H1 (cell line): ENCODE data around the gene TNS3. TPM values are rescaled to one million over a fixed set of nuclear protein-coding genes. Genes with fewer than 3 reads are reported as not detected.

Experiments used
- CTCF ChIA-PET: fragments of 300-600 bp; sonication (Branson Sonifier 250); formaldehyde crosslinking; loops from one replicate; lab custom pipeline; 2021; ENCODE audit not compliant: partially characterized antibody; lab: Charles Lee
- POLR2A ChIA-PET: fragments of 300-600 bp; sonication (Branson Sonifier 250); formaldehyde crosslinking; loops from one replicate; lab custom pipeline; 2021; ENCODE audit warnings: inconsistent platforms; ENCODE audit not compliant: partially characterized antibody; lab: Charles Lee
- DNase-seq, 2 experiments: peaks; one replicate each; pipeline versions ENCODE4 v3.0.0 to v3.0.0-alpha.2; 2010 to 2022; ENCODE audit warnings: low spot score in 2 of 2, low read depth in 1 of 2, mixed read lengths in 1 of 2
- FAIRE-seq: peaks from 2 replicates; lab custom pipeline; 2011; peaks lifted over from hg19 to GRCh38; lab: Jason Lieb, UNC
- H2AFZ ChIP-seq: 2 replicates; pipeline ENCODE4 v1.8.1; 2012; ENCODE audit warnings: low read length, inconsistent platforms
- H2AK5ac ChIP-seq: 2 replicates; pipeline ENCODE4 v1.6.1; 2013; ENCODE audit warnings: low read depth, low read length
- H2BK120ac ChIP-seq: replicated peaks from 2 replicates; pipeline ENCODE3; 2013; ENCODE audit warnings: low read depth, low read length, inconsistent platforms
- H2BK12ac ChIP-seq: 2 replicates; pipeline ENCODE4 v1.6.1; 2013; ENCODE audit warnings: low read depth, low read length
- H2BK15ac ChIP-seq: 2 replicates; pipeline ENCODE4 v1.6.1; 2013; ENCODE audit warnings: low read length
- H2BK20ac ChIP-seq: 2 replicates; pipeline ENCODE4 v1.6.1; 2013; ENCODE audit warnings: low read length
- H2BK5ac ChIP-seq: 2 replicates; pipeline ENCODE4 v1.6.1; 2013; ENCODE audit warnings: low read depth, low read length
- H3K14ac ChIP-seq: 2 replicates; pipeline ENCODE4 v1.6.1; 2013; ENCODE audit warnings: inconsistent platforms; ENCODE audit not compliant: insufficient read length
- H3K18ac ChIP-seq: 2 replicates; pipeline ENCODE4 v1.6.1; 2013; ENCODE audit warnings: low read length; ENCODE audit errors: extremely low read depth
- H3K23ac ChIP-seq: 2 replicates; pipeline ENCODE4 v1.6.1; 2013; ENCODE audit warnings: inconsistent platforms; ENCODE audit not compliant: insufficient read length
- H3K23me2 ChIP-seq: 2 replicates; pipeline ENCODE4 v1.6.1; 2013; ENCODE audit warnings: low read depth, low read length
- H3K27ac ChIP-seq: 2 replicates; pipeline ENCODE4 v1.6.1; 2011; ENCODE audit warnings: low read depth, low read length, inconsistent platforms
- H3K27me3 ChIP-seq, 4 experiments: replicated peaks in 1 of 4; 1 replicate in 1 of 4; 2 replicates in 3 of 4; pipeline versions ENCODE4 v1.6.1 to v1.8.1; 2011 to 2013; ENCODE audit warnings: low read length in 3 of 4, mild to moderate bottlenecking in 3 of 4, inconsistent platforms in 2 of 4, mixed read lengths in 2 of 4, moderate library complexity in 1 of 4; ENCODE audit not compliant: control insufficient read depth in 3 of 4, insufficient read depth in 3 of 4; ENCODE audit errors: extremely low read depth in 1 of 4
- H3K36me3 ChIP-seq, 4 experiments: 2 replicates each; pipeline versions ENCODE4 v1.6.1 to v1.8.1; 2011 to 2013; ENCODE audit warnings: mild to moderate bottlenecking in 4 of 4, low read length in 3 of 4, moderate library complexity in 2 of 4, control low read depth in 1 of 4, inconsistent platforms in 1 of 4; ENCODE audit not compliant: insufficient read depth in 4 of 4, control insufficient read depth in 2 of 4
- H3K4ac ChIP-seq: replicated peaks from 2 replicates; pipeline ENCODE3; 2013; ENCODE audit warnings: low read length, low read depth, mixed read lengths, inconsistent platforms; ENCODE audit not compliant: insufficient read length
- H3K4me1 ChIP-seq, 4 experiments: replicated peaks in 1 of 4; 1 replicate in 1 of 4; 2 replicates in 3 of 4; pipeline versions ENCODE4 v1.6.1 to v1.8.1; 2011 to 2013; ENCODE audit warnings: low read length in 3 of 4, inconsistent platforms in 2 of 4, mixed read lengths in 1 of 4; ENCODE audit not compliant: insufficient read depth in 4 of 4, control insufficient read depth in 3 of 4
- H3K4me2 ChIP-seq, 2 experiments: 2 replicates each; pipeline versions ENCODE4 v1.6.1 to v1.8.1; 2011 to 2013; ENCODE audit warnings: low read depth in 2 of 2, low read length in 2 of 2, control low read depth in 1 of 2, inconsistent platforms in 1 of 2, mild to moderate bottlenecking in 1 of 2; ENCODE audit not compliant: insufficient read depth in 1 of 2
- H3K4me3 ChIP-seq, 4 experiments: fragments of 200-600, 300-600 bp in 1 of 4; sonication (generic), shearing (Covaris generic), sonication (Bioruptor Twin) in 1 of 4; 2 replicates each; pipeline versions ENCODE4 v1.5.1 to v1.8.1; 2011 to 2016; ENCODE audit warnings: low read length in 4 of 4, low read depth in 3 of 4, control low read depth in 2 of 4, inconsistent platforms in 2 of 4, mild to moderate bottlenecking in 2 of 4, mixed read lengths in 1 of 4, moderate library complexity in 1 of 4; ENCODE audit not compliant: insufficient read depth in 2 of 4; ENCODE audit errors: extremely low read depth in 1 of 4
- H3K56ac ChIP-seq: replicated peaks from 2 replicates; pipeline ENCODE3; 2013; ENCODE audit warnings: low read depth, mild to moderate bottlenecking, mixed read lengths, low read length, inconsistent platforms; ENCODE audit not compliant: insufficient read length
- H3K79me1 ChIP-seq: 2 replicates; pipeline ENCODE4 v1.6.1; 2013; ENCODE audit warnings: low read depth, low read length, control low read depth
- H3K79me2 ChIP-seq, 2 experiments: 2 replicates each; pipeline versions ENCODE4 v1.6.1 to v1.8.1; 2012 to 2013; ENCODE audit warnings: low read length in 2 of 2, mild to moderate bottlenecking in 2 of 2, inconsistent platforms in 1 of 2; ENCODE audit not compliant: insufficient read depth in 2 of 2, control insufficient read depth in 1 of 2
- H3K9ac ChIP-seq, 4 experiments: replicated peaks in 1 of 4; 1 replicate in 1 of 4; 2 replicates in 3 of 4; pipeline versions ENCODE4 v1.6.1 to v1.8.1; 2011 to 2013; ENCODE audit warnings: low read depth in 3 of 4, low read length in 3 of 4, control low read depth in 2 of 4, mild to moderate bottlenecking in 2 of 4, moderate library complexity in 2 of 4, inconsistent platforms in 1 of 4; ENCODE audit errors: extremely low read depth in 1 of 4
- H3K9me3 ChIP-seq, 2 experiments: 2 replicates each; pipeline versions ENCODE4 v1.6.1 to v1.8.1; 2012 to 2013; ENCODE audit warnings: mild to moderate bottlenecking in 2 of 2, moderate library complexity in 2 of 2, control low read depth in 1 of 2, inconsistent platforms in 1 of 2, low read depth in 1 of 2, low read length in 1 of 2, mixed read lengths in 1 of 2; ENCODE audit not compliant: insufficient read depth in 2 of 2
- H4K20me1 ChIP-seq, 2 experiments: replicated peaks in 1 of 2; 2 replicates each; pipeline versions ENCODE3 to v1.8.1; 2011 to 2013; ENCODE audit warnings: inconsistent platforms in 2 of 2, low read length in 2 of 2, mild to moderate bottlenecking in 1 of 2; ENCODE audit not compliant: insufficient read depth in 2 of 2, control insufficient read depth in 1 of 2
- H4K5ac ChIP-seq: 2 replicates; pipeline ENCODE4 v1.6.1; 2013; ENCODE audit warnings: low read length, low read depth, mixed read lengths, inconsistent platforms; ENCODE audit not compliant: insufficient read length
- H4K8ac ChIP-seq: 2 replicates; pipeline ENCODE4 v1.8.0; 2013; ENCODE audit warnings: mild to moderate bottlenecking, moderate library complexity, low read length, inconsistent platforms; ENCODE audit not compliant: insufficient read depth; ENCODE audit errors: extremely low read depth
- H4K91ac ChIP-seq: replicated peaks from 2 replicates; pipeline ENCODE3; 2013; ENCODE audit warnings: low read length, mixed read lengths, inconsistent platforms; ENCODE audit not compliant: insufficient read length
- BACH1 ChIP-seq: IDR thresholded peaks from 2 replicates; pipeline ENCODE4 v1.6.1; 2012; ENCODE audit warnings: low read length, improper control_type of control experiment
- EZH2 ChIP-seq: fragments of 200-600 bp; sonication (generic); IDR thresholded peaks from 2 replicates; pipeline ENCODE4 v1.7.1; 2012; ENCODE audit warnings: low read depth, mild to moderate bottlenecking, moderate library complexity, low read length, inconsistent platforms; ENCODE audit not compliant: severe bottlenecking
- GTF2F1 ChIP-seq: IDR thresholded peaks from 2 replicates; pipeline ENCODE4 v1.6.1; 2012; ENCODE audit warnings: low read depth, low read length, improper control_type of control experiment, borderline replicate concordance
- HDAC6 ChIP-seq: IDR thresholded peaks from one replicate; pipeline ENCODE4 v1.7.1; 2012; ENCODE audit warnings: low read depth, mild to moderate bottlenecking, inconsistent platforms, low read length, moderate library complexity
- JUN ChIP-seq: IDR thresholded peaks from 2 replicates; pipeline ENCODE4 v1.6.1; 2011; ENCODE audit warnings: low read depth, mild to moderate bottlenecking, improper control_type of control experiment, low read length
- NRF1 ChIP-seq: IDR thresholded peaks from 2 replicates; pipeline ENCODE4 v1.6.1; 2011; ENCODE audit warnings: mild to moderate bottlenecking, low read depth, low read length, improper control_type of control experiment
- POLR2A ChIP-seq, 2 experiments: IDR thresholded peaks; 1 replicate in 1 of 2; 2 replicates in 1 of 2; pipeline ENCODE4 v1.6.1; 2011; ENCODE audit warnings: low read depth in 2 of 2, low read length in 2 of 2, mild to moderate bottlenecking in 2 of 2; ENCODE audit errors: control extremely low read depth in 1 of 2
- RXRA ChIP-seq: IDR thresholded peaks from 2 replicates; pipeline ENCODE4 v1.6.1; 2011; ENCODE audit warnings: low read depth, mild to moderate bottlenecking, low read length, moderate library complexity; ENCODE audit not compliant: insufficient read depth
- SAP30 ChIP-seq: fragments of 300-600 bp; sonication (generic); IDR thresholded peaks from 2 replicates; pipeline ENCODE4 v1.7.1; 2012; ENCODE audit warnings: low read length, moderate library complexity, mild to moderate bottlenecking, inconsistent platforms; ENCODE audit not compliant: insufficient read depth, insufficient replicate concordance
- SP2 ChIP-seq: IDR thresholded peaks from 2 replicates; pipeline ENCODE4 v1.6.1; 2012; ENCODE audit warnings: mild to moderate bottlenecking, low read length, inconsistent platforms
- SP4 ChIP-seq: IDR thresholded peaks from 2 replicates; pipeline ENCODE4 v1.6.1; 2012; ENCODE audit warnings: low read length, inconsistent platforms
- TEAD4 ChIP-seq: IDR thresholded peaks from 2 replicates; pipeline ENCODE4 v1.6.1; 2012; ENCODE audit warnings: low read depth, low read length, inconsistent platforms, mixed read lengths
- YY1 ChIP-seq: IDR thresholded peaks from 2 replicates; pipeline ENCODE4 v1.6.1; 2011; ENCODE audit warnings: low read depth, mild to moderate bottlenecking, low read length
- WGBS, 2 experiments: shearing (Covaris generic) in 1 of 2; methylation state at CpG; one replicate each; pipeline versions ENCODE4 v1.1.6 to v1.1.7; 2013 to 2015; ENCODE audit warnings: low lambda C conversion rate in 2 of 2, mixed read lengths in 2 of 2, inconsistent platforms in 1 of 2, low coverage in 1 of 2, missing lambda C conversion rate in 1 of 2; ENCODE audit not compliant: insufficient replicate concordance in 2 of 2, insufficient coverage in 1 of 2, insufficient read length in 1 of 2; ENCODE audit errors: extremely low coverage in 1 of 2, missing lambda C conversion rate in 1 of 2; 5-methylcytosine and 5-hydroxymethylcytosine counted together
- polyA plus RNA-seq, 7 experiments: library from polyadenylated mRNA; depleted of rRNA in 3 of 7; stranded (reverse) in 5 of 7; unstranded in 2 of 7; fragments of >200 nt in 5 of 7; fragments of 200-250 nt in 2 of 7; gene quantifications; 1 replicate in 5 of 7; 2 replicates in 1 of 7; 4 replicates in 1 of 7; pipeline versions ENCODE4 v1.2.1 to v1.2.3, GENCODE V29; 2011 to 2013; ENCODE audit warnings: missing spikeins in 2 of 7, mixed read lengths in 2 of 7
- total RNA-seq: library from RNA; stranded (reverse); fragmentation: NEBNext Ultra II Directional; extraction: Animal tissue kit (Norgen Biotek cat#: 25700); gene quantifications from 2 replicates; pipeline ENCODE4 v1.2.1, GENCODE V29; 2021

The TNS3 gene
- total and polyA plus RNA-seq, 2 of the 8 experiments (the other 6 are each of a cell fraction or from before 2014, with no cell fraction given) = 11.9 to 24.2 TPM

DNA sequence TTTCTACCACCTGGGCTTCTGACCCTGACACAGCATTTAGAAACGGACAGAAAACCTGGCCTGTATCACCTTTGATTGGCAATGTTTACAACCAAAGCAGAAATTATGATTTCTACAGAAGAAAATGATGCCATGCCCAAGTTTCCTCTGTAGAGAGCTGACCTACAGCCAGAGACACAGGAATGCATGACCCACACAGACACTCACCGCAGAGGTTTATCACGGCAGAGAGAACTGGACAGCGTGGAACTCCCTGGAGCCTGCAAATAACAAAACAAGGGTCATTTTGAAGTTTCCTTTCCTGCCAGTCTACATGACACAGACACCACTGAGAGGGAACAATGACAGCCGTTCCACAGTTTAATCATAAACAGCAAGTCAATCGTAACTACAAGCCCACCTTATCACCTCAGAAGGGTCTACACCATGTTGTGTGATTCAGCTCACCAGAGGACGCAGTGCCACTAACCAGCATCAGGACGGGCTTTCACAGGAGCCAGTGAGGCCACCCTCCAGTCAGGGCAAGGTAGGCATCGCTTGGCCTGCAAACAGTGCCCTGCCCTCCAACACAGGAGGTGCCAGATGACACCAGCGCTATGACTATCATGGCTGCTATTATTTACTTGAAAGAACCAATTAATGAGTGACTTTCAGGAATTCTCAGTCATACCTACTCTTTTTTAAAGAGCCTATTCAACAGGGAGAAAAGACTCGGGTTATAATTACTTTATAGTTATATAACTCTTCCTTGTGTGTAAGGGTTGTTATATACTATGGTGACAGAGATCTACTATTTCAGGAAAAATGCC lies 139.9 kb downstream of the TNS3 start:
- no peak overlapping the region for H2AK5ac ChIP-seq
- H2BK120ac ChIP-seq = no peak overlapping the region
- no peak overlapping the region for H3K14ac ChIP-seq
- H4K5ac ChIP-seq = no peak overlapping the region
- no peak overlapping the region for H3K56ac ChIP-seq
- H3K9me3 ChIP-seq = no peaks in the 10 kb centered on the region
- no peaks in the 10 kb centered on the region for H3K27me3 ChIP-seq
- ChIA-PET CTCF (interaction anchor here (0.8 to 1.8 kb wide), 4 partner anchors 11 to 377 kb away, joined by 3 to 4 read pairs (median 3); no protein-coding TSS in a partner anchor), POLR2A (no interaction called here)
- 82% methylated on average over 11 of the region's 11 CpGs; no CpG with 5 or more reads in 1 of the 2 experiments for WGBS, 2 experiments
- peaks cover 0 to 4% of the 10 kb centered on the region in 2 experiments for H4K20me1 ChIP-seq
- peaks cover 3% of the 10 kb centered on the region; the same call in 1 of the 2 replicates for H3K79me1 ChIP-seq
- no peak overlapping the region for H2BK20ac ChIP-seq
- H2BK15ac ChIP-seq = no peak overlapping the region
- no peak overlapping the region for H4K8ac ChIP-seq
- H2BK12ac ChIP-seq = no peak overlapping the region
- peaks cover 0 to 7% (median 2%) of the 10 kb centered on the region in 4 experiments; a peak in 2 of 8 replicates for H3K36me3 ChIP-seq
- no peak overlapping the region for H3K4me2 ChIP-seq
- H3K23ac ChIP-seq = no peak overlapping the region
- no peak overlapping the region for H2AFZ ChIP-seq
- no peaks in the 10 kb centered on the region for H3K23me2 ChIP-seq
- H3K4ac ChIP-seq = no peak overlapping the region
- no peak overlapping the region for H3K27ac ChIP-seq
- peaks cover 0 to 4% (median 0%) of the 10 kb centered on the region in 4 experiments; a peak in 2 of 7 replicates for H3K4me1 ChIP-seq
- H4K91ac ChIP-seq = no peak overlapping the region
- H3K18ac ChIP-seq = no peak overlapping the region
- H3K79me2 ChIP-seq = no peaks in the 10 kb centered on the region; a peak in 1 of 4 replicates
- no peak for DNase-seq
- H3K4me3 ChIP-seq = no peak overlapping the region
- no peak for FAIRE-seq
- H2BK5ac ChIP-seq = no peak overlapping the region
- no peak overlapping the region for H3K9ac ChIP-seq
- TF ChIP-seq JUN (no peak), RXRA (no peak), HDAC6 (no peak), NRF1 (no peak), BACH1 (no peak), SP2 (no peak), SAP30 (no peak), POLR2A (IDR thresholded peaks at IDR 0.05; ENCODE audit: control extremely low read depth in 1 of 2, low read depth in 2 of 2, low read length in 2 of 2) (no peak), TEAD4 (no peak), EZH2 (no peak), YY1 (no peak), GTF2F1 (no peak), SP4 (no peak)
